ENCODE data around the gene HDAC4.

HDAC4 gene

DNA sequence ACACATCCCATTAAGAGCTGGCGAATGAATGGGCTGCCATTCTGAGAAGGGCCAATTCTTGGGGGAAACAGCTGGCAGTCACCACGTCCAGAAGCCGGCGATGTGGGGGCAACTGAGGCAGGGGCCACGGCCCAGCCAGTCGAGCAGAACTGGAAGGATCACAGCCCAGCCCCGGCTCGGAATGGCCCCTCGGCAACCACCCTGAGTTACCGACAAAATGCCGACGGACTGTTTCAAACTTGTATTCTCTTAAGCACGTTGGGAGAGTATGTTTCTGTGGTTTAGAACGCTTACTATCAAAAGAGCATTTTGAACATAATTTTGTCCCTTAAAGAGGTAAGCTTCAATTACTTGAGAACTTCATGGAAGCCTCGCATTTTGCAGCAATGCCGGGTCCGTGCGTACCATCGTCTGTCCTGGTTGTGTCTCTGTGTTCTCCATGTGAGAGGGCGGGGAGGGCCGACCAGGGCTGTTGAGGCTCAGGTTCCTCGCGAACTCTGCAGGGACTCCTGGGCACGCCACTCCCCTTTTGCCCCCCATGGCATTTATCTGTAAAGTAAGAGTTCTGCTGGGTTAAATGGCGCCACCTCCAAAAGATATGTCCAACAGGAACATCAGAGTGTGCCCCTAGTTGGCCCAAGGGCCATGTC, 397.1 kb downstream of the HDAC4 start:
- CTCF ChIA-PET: interaction anchor here (0.7 kb wide), 2 partner anchors 13 to 387 kb away, joined by 3 read pairs; no protein-coding TSS in a partner anchor
- TF ChIP-seq BHLHE40 (IDR thresholded peaks at IDR 0.05; ENCODE audit: borderline replicate concordance): no peak
- TF ChIP-seq, protein P1, sequence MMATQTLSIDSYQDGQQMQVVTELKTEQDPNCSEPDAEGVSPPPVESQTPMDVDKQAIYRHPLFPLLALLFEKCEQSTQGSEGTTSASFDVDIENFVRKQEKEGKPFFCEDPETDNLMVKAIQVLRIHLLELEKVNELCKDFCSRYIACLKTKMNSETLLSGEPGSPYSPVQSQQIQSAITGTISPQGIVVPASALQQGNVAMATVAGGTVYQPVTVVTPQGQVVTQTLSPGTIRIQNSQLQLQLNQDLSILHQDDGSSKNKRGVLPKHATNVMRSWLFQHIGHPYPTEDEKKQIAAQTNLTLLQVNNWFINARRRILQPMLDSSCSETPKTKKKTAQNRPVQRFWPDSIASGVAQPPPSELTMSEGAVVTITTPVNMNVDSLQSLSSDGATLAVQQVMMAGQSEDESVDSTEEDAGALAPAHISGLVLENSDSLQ (IDR thresholded peaks at IDR 0.05): no peak
- TF ChIP-seq FOXA1 (IDR thresholded peaks at IDR 0.05): no peak
- TF ChIP-seq HDGF (IDR thresholded peaks at IDR 0.05; ENCODE audit: borderline replicate concordance): no peak
- no peak for TF ChIP-seq FOXK2 (IDR thresholded peaks at IDR 0.05)
- TF ChIP-seq ZNF384 (IDR thresholded peaks at IDR 0.05): no peak
- TF ChIP-seq L3MBTL2 (conservative IDR thresholded peaks at IDR 0.05): no peak
- TF ChIP-seq ARNT (IDR thresholded peaks at IDR 0.05): no peak
- no peak for TF ChIP-seq SUZ12 (IDR thresholded peaks at IDR 0.05)
- POLR2A ChIA-PET: no interaction called here
- no peak for DNase-seq (ENCODE audit: extremely low spot score)

- CTCF ChIA-PET: interaction anchor here (0.7 kb wide), 2 partner anchors 13 to 388 kb away, joined by 3 read pairs; no protein-coding TSS in a partner anchor
- no peak for DNase-seq (ENCODE audit: extremely low spot score)
- POLR2A ChIA-PET: no interaction called here
- TF ChIP-seq FOXK2 (IDR thresholded peaks at IDR 0.05): no peak
- TF ChIP-seq LEF1 (IDR thresholded peaks at IDR 0.05; ENCODE audit: borderline replicate concordance): no peak
- no peak for TF ChIP-seq ZNF384 (IDR thresholded peaks at IDR 0.05)
- TF ChIP-seq NFRKB (IDR thresholded peaks at IDR 0.05): no peak
- no peak for TF ChIP-seq ARNT (IDR thresholded peaks at IDR 0.05)
- no peak for TF ChIP-seq CTBP1 (IDR thresholded peaks at IDR 0.05; ENCODE audit: borderline replicate concordance)
- no peak for TF ChIP-seq L3MBTL2 (conservative IDR thresholded peaks at IDR 0.05)
- no peak for TF ChIP-seq FOXA1 (IDR thresholded peaks at IDR 0.05)
- TF ChIP-seq SP1 (IDR thresholded peaks at IDR 0.05): no peak
- TF ChIP-seq BHLHE40 (IDR thresholded peaks at IDR 0.05; ENCODE audit: borderline replicate concordance): no peak
Measured at GRCh38 chr2:239002954-239003623, 397.7 kb downstream of the HDAC4 start.

DNA sequence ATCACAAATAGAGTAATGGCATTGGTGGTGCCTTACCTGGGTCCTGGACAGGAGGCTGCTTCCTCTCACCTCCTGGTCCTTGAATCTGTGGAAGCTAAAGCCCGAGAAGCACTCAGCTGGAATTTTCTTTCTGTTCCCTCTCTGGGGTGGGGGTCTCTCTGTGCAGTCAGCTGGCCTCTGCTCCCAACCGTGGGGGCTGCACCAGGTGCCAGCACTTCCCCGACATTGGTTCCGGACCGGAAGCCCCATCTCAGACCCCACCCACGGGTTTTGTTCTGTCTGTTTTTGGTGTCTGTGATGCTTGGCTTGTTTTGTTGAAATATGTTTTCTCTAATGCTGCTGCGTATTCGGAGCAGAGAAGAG, 398.2 kb downstream of the HDAC4 start:
- POLR2A ChIA-PET: no interaction called here
- CTCF ChIA-PET: no interaction called here
- no peak for DNase-seq (ENCODE audit: extremely low spot score)
- TF ChIP-seq ARNT (IDR thresholded peaks at IDR 0.05): no peak
- no peak for TF ChIP-seq TARDBP (IDR thresholded peaks at IDR 0.05)
- TF ChIP-seq NFRKB (IDR thresholded peaks at IDR 0.05): no peak
- TF ChIP-seq ZNF384 (IDR thresholded peaks at IDR 0.05): no peak
- no peak for TF ChIP-seq HDGF (IDR thresholded peaks at IDR 0.05; ENCODE audit: borderline replicate concordance)
- TF ChIP-seq BHLHE40 (IDR thresholded peaks at IDR 0.05; ENCODE audit: borderline replicate concordance): no peak
- TF ChIP-seq L3MBTL2 (conservative IDR thresholded peaks at IDR 0.05): no peak
- no peak for TF ChIP-seq SUZ12 (IDR thresholded peaks at IDR 0.05)
- TF ChIP-seq ELF4 (IDR thresholded peaks at IDR 0.05): no peak
- no peak for TF ChIP-seq FOXK2 (IDR thresholded peaks at IDR 0.05)
- TF ChIP-seq SP1 (IDR thresholded peaks at IDR 0.05): no peak
- TF ChIP-seq, protein P1 (IDR thresholded peaks at IDR 0.05): no peak

DNA sequence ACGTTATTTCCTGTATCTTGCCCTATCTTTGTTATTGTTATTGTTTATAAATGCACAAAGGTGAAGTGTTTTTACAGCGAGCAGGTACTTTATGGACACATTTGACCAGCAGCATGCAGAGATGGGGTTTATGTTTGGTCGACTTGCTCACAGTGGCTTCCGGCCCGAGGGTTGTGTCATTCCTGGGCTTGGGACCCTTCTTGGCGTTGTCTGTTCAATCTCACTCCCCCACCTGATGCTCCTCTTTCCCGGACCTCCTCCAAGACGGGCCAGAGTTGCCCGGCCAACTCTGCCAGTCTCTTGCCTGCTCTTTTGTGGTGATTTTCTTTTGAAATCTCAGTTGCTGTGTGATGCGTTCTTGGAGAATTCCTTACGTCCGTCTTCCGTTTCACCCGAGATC, 399.0 kb downstream of the HDAC4 start:
- no peak for DNase-seq (ENCODE audit: extremely low spot score)
- no peak for TF ChIP-seq FOXM1 (IDR thresholded peaks at IDR 0.05; ENCODE audit: borderline replicate concordance)
- TF ChIP-seq BHLHE40 (IDR thresholded peaks at IDR 0.05; ENCODE audit: borderline replicate concordance): no peak
- TF ChIP-seq SP1 (IDR thresholded peaks at IDR 0.05): no peak
- TF ChIP-seq TARDBP (IDR thresholded peaks at IDR 0.05): no peak
- no peak for TF ChIP-seq ZNF384 (IDR thresholded peaks at IDR 0.05)
- TF ChIP-seq ELF4 (IDR thresholded peaks at IDR 0.05): no peak
- TF ChIP-seq CTBP1 (IDR thresholded peaks at IDR 0.05; ENCODE audit: borderline replicate concordance): no peak
- TF ChIP-seq, protein P1 (IDR thresholded peaks at IDR 0.05): no peak
- TF ChIP-seq L3MBTL2 (conservative IDR thresholded peaks at IDR 0.05): no peak
- TF ChIP-seq HDGF (IDR thresholded peaks at IDR 0.05; ENCODE audit: borderline replicate concordance): no peak
- TF ChIP-seq SUZ12 (IDR thresholded peaks at IDR 0.05): no peak
- no peak for TF ChIP-seq FOXA1 (IDR thresholded peaks at IDR 0.05)
- TF ChIP-seq NFRKB (IDR thresholded peaks at IDR 0.05): no peak
- TF ChIP-seq ARNT (IDR thresholded peaks at IDR 0.05): no peak
- TF ChIP-seq LEF1 (IDR thresholded peaks at IDR 0.05; ENCODE audit: borderline replicate concordance): no peak
- no peak for TF ChIP-seq FOXK2 (IDR thresholded peaks at IDR 0.05)
- ChIA-PET POLR2A (no interaction called here), CTCF (no interaction called here)

GRCh38 chr2:239000500-239001073, 400.2 kb downstream of the HDAC4 start:
- no peak for TF ChIP-seq FOXK2 (IDR thresholded peaks at IDR 0.05)
- TF ChIP-seq FOXA1 (IDR thresholded peaks at IDR 0.05): no peak
- no peak for TF ChIP-seq ELF4 (IDR thresholded peaks at IDR 0.05)
- no peak for TF ChIP-seq TARDBP (IDR thresholded peaks at IDR 0.05)
- no peak for TF ChIP-seq NFRKB (IDR thresholded peaks at IDR 0.05)
- TF ChIP-seq BHLHE40 (IDR thresholded peaks at IDR 0.05; ENCODE audit: borderline replicate concordance): no peak
- no peak for TF ChIP-seq LEF1 (IDR thresholded peaks at IDR 0.05; ENCODE audit: borderline replicate concordance)
- no peak for TF ChIP-seq ZNF384 (IDR thresholded peaks at IDR 0.05)
- TF ChIP-seq SUZ12 (IDR thresholded peaks at IDR 0.05): no peak
- no peak for TF ChIP-seq SP1 (IDR thresholded peaks at IDR 0.05)
- TF ChIP-seq FOXM1 (IDR thresholded peaks at IDR 0.05; ENCODE audit: borderline replicate concordance): no peak
- TF ChIP-seq CTBP1 (IDR thresholded peaks at IDR 0.05; ENCODE audit: borderline replicate concordance): no peak
- TF ChIP-seq ARNT (IDR thresholded peaks at IDR 0.05): no peak
- no peak for TF ChIP-seq HDGF (IDR thresholded peaks at IDR 0.05; ENCODE audit: borderline replicate concordance)
- TF ChIP-seq L3MBTL2 (conservative IDR thresholded peaks at IDR 0.05): no peak
- TF ChIP-seq, protein P1 (IDR thresholded peaks at IDR 0.05): no peak
- CTCF ChIA-PET: no interaction called here
- no peak for DNase-seq (ENCODE audit: extremely low spot score)
- POLR2A ChIA-PET: no interaction called here

Measured in HEK293T (cell line).